NCI-H1417 (cell line): ENCODE data around the gene DAPK3.
"Not testable (repeated sequence)": the region's sequence is repeated elsewhere in the genome, so short reads cannot be mapped to it uniquely, and the experiment has no call there.

Experiments
- DNase-seq, 3 experiments: peaks; one replicate each; lab custom pipeline; 2025; lab: John Stamatoyannopoulos, UW

The DAPK3 gene

DNA sequence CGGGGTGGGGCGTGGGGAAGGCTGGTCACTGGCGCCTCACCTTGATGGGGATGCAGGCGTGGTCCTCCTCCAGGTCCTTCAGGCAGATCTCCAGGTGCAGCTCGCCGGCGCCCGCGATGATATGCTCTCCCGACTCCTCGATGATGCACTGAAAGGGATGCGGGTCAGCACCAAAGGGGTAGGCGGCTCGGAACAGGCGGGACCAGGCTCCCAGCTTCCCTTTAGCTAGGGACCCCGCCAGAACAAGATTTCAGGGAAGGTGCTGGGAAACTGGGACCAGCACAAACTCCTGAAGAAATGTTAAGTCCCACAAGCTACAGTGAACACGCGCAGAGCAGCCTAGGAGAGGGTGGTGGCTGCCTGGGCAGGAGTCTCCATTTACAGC is 8.4 kb upstream of the DAPK3 start:
- DNase-seq = peak in 1 of 3 experiments; percentile 6

DNA sequence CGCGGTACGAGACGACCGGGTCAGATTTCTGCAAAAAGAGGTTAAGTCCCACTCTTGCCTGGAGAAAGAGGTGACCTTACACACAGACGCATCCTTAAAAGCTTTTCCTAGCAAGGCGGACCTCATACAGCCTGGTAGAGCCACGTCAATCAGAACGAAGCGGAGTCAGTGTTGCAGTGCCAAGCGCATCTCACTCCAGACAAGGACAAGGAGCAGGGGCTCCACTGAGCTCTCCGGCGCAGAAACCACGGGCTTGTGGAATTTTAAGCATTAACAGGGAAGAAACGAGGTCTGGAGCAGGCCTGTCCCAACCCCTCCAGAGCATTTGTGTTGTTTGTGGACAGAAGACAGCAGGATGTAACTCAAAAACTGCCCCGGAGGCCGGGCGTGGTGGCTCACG is 7.2 kb upstream of the DAPK3 start:
- DNase-seq = no peak

DNA sequence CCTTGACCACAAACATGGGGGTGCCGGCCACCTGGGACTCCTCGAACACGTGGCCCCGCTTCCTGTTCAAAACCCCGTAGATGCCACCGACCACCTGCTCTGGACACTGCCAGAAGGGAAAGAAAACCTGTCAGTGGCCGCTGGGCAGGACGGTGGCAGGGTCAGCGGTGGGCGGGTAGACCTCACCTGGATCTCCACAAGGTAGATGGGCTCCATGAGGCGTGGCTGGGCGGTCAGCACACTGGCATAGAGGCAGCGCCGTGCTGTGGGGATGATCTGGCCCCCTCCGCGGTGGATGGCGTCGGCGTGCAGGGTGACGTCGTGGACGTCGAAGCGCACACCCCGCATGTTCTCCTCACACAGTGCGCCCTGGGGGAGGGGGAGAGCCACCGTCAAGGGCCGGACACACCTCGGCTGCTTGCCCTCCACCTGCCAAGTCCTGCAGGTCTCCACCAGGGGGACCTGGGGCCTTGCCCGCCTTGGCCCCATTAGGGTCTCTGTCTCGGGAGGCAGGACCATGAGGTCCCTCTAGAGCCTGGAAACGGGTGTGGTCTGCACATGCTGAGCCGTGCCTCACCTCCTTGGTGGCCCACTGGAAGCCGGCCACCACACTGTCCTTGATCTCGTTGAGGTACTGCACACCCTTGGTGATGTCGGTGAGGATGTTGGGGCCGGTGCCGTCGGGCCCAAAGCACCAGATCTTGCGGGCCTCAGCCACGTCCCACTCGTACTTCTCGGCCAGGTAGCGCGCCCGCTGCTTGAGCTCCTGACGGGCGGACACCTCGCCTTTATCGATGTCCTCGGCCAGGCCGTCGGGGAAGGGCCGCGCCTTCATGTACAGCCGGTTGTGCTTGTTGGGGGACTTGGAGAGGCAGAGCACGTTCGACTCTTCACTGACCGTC is 6.6 kb upstream of the DAPK3 start:
- DNase-seq = peak in 1 of 3 experiments; percentile 52

DNA sequence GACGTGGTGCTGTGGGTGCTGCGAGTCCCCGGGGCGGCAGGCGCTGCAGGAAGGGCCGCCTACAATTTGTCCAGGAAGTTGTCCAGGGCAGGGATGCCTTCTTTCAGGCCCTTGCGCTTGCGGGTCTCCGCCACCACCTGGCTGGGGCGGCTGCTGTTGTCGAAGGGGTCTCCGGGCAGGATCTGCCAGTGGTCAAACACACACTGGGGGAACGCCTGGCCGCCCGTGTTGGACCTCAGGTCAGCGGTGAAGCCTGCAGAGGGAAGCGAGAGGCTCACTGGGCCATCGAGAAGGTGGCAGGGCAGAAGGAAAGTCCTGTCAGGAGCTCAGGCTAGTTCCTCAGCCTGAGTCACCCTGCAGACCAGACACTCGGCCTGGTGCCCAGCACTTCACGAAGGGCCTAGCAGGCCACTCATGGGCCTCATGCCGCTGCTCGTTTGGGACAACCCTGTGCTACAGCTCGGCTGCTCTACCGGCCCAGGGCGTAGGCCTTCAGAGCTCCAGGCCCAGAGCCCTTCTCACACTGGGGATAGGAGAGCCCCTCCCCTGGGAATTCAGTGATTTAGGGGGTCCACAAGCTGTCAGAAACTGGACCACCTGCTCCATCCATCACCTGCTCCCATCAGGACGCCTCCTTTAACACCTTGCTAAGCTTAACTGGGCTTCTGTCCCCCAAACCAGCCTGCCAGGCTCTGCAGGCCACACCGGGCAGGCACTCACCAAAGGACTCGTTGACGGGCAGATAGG is 5.8 kb upstream of the DAPK3 start:
- no peak for DNase-seq

DNA sequence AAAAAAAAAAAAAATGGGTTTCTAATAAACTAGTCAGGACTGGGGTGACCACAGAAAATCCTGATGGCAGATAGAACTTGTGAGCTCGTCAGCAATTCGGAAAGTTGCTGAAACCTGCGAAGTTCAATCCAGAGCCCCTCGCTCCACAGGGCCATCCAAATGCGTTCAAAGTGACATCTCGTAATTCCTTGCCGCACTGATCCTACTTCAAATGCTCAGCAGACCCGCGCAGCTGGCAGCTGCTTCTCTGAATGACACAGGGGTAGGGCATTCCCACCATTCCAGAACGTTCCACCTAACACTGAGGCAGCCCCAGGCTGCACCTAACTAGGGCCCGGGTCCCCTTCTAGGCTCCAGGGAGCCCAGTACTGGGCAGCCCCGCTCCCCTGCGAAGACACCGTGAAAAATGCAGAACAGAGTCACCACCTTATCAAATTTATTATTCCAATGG is 4.8 kb upstream of the DAPK3 start:
- DNase-seq = peak in 1 of 3 experiments; percentile 29

DNA sequence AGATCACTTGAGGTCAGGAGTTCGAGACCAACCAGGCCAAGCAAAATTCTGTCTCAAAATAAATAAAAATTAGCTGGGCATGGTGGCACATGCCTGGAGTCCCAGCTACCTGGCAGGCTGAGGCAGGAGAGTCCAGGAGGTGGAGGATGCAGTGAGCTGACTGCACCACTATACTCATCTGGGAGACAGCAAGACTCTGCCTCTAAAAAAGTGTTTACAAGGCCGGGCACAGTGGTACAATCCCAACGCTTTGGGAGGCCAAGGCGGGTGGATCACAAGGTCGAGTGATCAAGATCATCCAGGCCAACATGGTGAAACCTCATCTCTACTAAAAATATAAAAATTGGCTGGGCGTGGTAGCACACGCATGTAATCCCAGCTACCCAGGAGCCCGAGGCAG is 4.2 kb upstream of the DAPK3 start:
- DNase-seq = no peak

DNA sequence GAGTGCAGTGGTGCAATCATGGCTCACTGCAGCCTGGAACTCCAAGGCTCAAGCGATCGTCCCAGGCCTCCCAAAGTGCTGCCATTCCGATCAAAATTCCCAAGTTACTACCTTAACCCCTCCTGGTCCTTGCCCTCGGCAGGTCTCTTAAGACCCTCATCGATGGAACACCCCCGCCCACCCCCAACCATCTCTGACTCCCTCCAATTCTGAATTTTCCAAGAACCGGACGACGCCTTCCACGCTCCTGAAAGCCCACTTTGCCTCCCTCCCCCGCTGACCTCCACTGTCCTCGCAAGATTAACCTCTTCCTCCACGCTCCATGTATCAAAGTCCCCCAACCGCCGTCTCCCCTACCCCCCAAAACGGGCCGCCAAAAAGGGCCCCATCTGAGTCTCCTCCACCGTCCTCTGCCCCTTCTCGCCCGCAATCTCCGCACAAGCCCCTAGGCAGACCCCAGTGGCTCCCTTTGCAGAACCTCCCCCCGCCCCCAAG is 539 bp downstream of the DAPK3 start:
- DNase-seq = peak in 1 of 3 experiments; percentile 36

DNA sequence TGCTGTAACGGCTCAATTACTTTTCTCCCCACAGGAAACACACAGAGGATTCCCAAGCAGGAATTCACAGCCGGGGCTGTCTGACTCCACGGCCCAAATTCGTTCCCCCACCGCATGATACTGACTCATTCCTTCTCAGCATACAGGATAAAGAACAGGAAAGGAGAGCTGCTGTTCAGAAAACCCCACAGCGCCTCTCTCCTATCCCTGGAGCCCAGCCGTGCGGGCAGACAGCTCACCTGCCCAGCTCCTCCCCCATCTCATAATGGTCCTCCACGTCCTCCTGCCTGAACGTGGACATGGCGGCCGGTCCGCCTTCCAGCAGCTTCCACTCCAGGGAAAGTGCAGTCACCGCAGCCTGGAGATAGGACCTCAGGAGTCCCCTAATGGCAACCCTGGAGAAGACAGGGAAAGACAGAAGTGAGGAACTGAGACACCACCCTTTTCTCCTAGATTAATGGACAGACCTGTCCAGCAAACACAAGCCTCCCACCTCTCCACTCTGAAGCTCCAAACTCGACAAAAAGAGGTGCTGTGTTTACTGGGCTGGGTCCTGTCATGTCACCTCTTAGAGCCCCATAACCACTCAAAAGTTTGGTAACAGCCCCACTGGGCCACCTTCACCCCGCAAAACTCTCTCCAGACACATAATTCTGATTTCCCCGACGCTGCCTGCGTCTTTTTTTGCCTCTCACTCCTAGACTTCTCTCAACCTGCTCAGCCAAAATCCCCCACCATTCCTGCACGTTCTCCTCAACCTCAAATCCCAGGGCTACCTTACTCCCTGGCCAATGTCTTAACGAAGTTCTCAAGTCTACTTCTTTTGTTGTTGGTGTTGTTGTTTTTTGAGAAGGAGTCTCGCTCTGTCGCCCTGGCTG is 1.2 kb downstream of the DAPK3 start:
- DNase-seq = no peak

DNA sequence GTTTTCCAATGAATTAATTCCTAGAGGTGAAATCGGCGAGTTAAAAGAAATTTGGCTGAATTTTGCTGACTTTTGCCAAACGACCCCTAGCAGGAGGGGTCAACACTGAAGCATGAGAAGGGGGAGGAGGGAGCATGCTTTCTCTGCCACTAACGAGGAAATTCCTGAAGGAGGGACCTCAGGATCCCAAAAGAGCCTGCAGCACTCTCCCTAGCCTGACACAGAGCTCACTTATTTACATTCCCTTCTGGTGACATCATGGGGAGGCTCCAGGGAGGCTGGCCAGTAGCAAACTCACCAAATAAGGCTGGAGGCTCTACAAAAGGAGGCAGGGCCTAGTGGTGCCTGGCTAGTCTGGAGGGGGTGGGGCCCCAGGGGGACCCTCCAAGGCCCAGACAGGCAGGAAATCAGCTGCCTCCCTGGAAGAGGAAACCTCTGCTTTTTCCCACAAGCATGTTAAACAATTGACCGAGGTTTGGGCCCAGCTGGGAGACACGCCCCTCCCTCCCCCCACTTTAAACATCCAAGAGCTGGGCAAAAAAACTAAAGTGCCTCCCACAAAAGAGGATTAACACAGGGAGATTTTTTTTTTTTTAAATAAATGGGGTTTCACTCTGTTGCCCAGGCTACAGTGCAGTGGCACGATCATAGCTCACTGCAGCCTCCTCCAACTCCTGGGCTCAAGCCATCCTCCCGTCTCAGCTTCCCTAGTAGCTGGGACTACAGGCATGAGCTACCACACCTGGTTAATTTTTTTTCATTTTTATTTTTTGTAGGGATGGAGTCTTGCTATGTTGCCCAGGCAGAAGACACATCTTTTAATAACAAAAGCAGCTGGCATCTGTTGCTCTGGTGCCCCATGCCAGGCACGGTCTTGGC is 2.1 kb downstream of the DAPK3 start:
- DNase-seq = peak in 1 of 3 experiments; percentile 29

DNA sequence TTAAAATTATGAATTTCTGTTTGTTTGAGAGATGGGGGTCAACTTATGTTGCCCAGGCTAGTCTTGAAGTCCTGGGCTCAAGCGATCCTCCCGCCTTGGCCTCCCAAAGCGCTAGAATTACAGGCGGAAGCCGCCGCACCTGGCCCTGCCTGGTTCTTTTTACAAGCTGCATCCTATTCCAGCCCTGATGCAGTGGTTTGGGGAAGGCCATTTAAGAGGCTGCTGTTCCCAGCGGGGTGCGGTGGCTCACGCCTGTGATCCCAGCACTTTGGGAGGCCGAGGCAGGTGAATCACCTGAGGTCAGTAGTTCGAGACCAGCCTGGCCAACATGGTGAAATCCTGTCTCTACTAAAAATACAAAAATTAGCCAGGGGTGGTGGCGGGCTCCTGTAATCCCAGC is 2.9 kb downstream of the DAPK3 start:
- not testable (repeated sequence) for DNase-seq

DNA sequence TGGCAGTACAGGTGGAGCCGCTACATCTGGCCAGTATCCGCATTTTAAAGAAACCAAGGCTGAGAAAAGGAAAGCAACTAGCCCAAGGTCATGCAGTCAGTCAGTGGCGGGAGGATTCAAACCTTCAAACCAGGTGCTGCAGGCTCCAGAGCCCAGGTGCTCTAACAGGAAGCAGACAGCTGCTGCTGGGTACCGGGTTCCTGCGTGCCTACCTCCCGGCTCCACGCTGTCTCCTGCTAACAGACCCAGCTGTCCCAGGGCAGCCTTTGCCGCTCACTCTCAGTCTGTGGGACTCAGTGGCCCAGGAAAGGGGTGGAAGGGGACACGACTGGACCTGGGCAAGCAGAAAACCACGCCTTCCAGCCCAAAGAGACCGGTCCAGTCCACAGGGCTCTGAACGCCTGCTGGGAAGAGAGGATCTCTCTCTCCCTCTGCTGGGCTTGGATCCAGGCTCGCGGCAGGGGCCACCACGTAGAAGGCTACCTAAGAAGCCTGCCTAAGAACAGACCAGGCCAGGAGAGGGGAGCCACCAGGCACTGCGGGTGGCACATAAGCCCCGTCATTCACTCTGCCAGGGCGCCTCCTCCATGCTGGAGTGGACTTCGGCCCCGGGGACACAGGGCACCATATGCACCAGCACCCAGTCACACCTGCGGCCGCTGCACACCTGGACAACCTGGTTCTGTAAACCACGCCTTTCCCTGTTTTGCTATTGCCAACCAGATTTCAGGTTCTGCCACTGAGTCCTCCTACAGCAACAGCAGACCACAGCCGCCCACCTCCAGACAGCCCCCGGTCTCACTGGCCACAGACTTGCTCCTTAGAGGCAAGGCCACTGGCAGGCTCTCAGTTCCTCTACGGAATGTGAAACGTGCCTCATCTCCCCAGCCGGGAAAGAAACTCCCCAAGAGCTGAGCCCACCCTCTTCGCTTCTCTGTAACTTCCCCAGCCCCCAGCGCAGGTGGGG is 4.6 kb downstream of the DAPK3 start:
- no peak for DNase-seq

DNA sequence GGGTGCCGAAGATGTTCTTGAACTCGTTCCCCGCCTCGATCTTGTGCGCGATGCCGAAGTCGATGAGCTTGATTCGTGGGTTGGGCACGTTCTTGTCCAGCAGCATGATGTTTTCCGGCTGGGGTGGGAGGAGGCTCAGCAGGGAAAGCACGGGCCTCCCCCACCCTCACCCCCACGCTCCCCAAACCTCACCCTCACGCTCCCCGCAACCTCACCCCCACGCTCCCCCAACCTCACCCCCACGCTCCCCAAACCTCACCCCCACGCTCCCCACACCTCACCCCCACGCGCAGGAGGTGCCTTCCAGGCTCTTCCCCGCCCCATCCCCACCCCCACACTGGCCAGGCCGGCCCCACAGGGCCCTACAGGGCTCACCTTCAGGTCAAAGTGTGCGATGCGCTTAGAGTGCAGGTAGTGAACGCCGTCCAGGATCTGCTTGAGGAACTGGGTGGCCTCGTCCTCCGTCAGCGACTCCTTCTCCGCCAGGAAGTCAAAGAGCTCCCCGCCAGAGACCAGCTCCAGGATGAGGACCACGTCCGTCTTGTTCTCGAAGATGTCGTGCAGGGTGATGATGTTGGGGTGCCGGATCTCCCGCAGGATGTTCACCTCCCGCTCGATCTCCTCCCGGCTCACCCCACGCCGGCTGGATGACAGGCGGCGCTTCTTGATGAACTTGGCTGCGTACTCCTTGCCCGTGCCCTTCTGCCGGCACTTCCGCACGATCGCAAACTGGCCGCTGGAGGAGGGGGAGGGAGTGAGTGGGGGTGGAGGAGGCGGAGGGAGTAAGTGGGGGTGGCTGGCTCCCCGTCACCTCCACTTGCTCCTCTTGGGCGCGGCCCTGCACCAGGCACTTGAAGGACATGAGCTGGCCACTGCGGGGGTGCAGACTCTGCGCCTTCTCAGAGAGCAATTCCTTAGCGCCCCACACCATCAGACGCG is 6.4 kb downstream of the DAPK3 start:
- DNase-seq = no peak

DNA sequence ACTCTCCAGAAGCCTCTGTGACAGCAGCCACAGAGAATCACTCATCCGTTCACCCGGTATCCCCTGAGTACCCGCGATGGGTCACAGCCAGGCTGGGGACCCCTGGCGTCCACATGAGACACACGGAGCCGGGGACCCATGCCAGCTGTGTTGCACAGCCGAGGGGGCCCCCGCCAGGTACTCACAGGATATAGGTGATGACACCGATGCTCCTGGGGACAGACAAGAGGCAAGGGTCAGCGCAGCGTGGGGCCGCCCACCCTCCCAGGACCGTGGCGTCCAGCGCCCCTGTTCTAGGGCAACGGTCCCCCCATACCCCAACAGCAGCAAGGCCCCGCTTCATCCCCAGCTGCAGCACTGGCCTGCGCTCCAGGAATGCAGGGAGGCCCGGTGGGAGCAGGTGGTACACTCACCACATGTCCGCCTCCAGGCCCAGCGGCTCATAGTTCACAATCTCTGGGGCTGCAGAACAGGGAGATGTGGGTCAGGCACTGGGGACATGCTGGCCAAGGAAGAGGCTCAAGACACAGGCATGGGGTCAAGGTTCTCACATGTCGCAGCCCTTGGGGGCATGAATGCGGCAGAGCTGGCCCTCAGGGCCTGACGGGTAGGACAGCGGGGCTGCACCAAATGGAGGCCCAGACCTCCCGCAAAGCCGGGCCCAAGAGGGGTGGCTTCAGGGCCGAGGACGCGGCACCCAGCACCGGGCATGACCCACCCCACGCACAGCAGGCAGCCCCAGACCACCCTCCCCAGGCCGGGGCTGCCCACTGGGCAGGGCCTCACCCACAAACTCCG is 7.2 kb downstream of the DAPK3 start:
- DNase-seq = no peak

DNA sequence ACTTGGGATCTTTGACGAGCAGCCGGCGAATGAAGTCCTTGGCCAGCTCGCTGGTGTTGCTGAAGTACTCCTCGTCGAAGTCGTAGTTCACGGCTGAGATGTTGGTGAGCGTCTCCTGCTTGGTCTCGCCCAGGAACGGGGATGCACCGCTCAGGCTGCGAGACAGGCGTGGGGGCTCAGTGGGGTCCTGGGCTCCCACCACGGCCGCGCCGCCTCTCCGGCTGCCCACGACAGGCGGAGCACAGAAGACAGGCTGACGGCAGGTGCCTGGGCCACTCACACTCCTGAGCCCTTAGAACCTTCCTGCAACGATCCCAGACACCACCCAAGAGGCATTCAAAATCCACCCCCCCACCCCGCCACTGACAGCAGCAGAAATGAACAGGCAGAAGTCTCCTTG is 9.9 kb downstream of the DAPK3 start:
- no peak for DNase-seq

DNA sequence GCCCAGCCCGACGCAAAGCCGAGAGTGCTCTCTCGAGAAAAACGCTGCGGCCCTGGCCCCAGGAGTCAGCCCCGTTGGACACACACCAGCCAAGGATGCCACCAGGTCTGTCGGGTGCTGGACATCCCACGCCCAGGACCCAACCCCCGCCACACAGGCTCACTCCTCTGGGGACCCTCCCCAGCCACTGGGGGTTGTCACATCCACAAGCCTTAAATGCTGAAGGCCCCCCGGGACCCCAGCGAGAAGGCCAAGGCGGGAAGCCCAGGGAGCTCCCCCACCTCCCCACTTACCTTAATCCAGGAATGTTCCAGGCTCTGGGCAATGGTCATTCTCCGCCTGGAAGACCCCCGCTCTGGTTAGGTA is 11.2 kb downstream of the DAPK3 start:
- no peak for DNase-seq

DNA sequence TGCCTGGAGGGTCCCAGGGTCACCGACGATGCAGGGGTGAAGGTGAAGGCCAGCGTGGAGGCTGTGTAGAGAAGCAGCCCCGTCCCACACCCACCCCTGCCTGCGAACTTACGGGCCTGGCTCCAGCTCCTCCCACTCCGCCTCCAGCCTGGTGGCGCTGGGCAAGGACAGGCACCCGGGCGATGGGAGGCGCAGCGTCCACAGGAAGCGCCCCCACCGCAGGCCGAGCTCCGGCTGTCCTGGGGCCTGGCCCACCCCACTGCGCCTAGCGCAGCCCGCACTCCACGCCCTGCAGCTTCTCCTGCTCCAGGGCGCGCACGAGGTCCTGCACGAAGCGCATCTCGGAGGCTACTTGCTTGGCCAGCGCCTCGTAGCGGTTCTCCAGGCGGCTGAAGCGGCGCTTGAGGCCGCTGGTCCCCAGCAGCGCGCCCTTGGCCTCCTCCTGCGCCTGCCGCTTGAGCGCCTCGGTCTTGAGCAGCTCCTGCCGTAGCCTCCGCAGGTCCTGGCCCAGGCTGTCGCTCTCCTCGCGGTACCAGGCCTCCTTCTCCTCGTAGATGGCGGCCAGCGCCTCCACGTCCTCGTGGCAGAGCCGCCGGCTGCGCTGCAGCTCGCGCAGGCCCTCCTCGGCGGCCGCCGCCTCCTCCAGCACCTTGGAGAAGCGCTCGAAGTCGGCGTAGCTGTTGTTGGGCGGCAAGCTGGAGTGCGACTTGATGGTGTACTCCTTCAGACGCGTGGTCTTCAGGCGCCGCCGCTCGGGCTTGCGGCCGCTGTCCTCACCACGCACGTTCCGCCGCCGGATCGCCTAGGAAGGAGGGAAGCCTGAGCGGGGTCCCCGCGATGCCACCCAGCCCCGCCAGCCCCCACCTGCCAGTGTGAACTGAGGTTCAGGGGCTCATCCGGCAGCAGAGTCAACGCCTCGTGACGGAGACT is 11.8 kb downstream of the DAPK3 start:
- DNase-seq = no peak

DNA sequence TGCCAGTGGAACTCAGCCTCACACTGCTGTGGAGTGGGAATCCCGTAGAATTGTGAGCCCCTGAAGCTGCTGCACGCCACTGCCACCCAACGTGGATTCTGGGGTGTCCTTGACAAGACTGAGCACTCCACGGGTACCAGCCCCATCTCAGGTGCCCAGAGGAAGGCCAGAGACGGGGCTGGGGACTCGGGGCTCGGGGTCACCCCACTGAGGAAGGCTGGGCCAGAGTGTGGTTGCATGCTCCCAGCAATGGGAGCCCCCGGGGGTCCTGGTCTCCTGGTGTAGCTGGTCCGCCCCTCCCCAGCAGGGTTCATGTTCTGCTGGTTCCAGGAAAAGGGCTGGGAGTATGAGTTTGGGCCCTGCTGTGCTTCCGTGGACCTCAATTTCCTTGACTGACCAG is 15.2 kb downstream of the DAPK3 start:
- no peak for DNase-seq
